NCI-H2171 treated with DMSO at 0.1 percent for 48 hours (cell line): ENCODE data around the gene ATG7.

ENCODE experiments used
- DNase-seq: peaks from one replicate; lab custom pipeline; 2025; lab: John Stamatoyannopoulos, UW

Gene ATG7, protein sequence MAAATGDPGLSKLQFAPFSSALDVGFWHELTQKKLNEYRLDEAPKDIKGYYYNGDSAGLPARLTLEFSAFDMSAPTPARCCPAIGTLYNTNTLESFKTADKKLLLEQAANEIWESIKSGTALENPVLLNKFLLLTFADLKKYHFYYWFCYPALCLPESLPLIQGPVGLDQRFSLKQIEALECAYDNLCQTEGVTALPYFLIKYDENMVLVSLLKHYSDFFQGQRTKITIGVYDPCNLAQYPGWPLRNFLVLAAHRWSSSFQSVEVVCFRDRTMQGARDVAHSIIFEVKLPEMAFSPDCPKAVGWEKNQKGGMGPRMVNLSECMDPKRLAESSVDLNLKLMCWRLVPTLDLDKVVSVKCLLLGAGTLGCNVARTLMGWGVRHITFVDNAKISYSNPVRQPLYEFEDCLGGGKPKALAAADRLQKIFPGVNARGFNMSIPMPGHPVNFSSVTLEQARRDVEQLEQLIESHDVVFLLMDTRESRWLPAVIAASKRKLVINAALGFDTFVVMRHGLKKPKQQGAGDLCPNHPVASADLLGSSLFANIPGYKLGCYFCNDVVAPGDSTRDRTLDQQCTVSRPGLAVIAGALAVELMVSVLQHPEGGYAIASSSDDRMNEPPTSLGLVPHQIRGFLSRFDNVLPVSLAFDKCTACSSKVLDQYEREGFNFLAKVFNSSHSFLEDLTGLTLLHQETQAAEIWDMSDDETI

DNA sequence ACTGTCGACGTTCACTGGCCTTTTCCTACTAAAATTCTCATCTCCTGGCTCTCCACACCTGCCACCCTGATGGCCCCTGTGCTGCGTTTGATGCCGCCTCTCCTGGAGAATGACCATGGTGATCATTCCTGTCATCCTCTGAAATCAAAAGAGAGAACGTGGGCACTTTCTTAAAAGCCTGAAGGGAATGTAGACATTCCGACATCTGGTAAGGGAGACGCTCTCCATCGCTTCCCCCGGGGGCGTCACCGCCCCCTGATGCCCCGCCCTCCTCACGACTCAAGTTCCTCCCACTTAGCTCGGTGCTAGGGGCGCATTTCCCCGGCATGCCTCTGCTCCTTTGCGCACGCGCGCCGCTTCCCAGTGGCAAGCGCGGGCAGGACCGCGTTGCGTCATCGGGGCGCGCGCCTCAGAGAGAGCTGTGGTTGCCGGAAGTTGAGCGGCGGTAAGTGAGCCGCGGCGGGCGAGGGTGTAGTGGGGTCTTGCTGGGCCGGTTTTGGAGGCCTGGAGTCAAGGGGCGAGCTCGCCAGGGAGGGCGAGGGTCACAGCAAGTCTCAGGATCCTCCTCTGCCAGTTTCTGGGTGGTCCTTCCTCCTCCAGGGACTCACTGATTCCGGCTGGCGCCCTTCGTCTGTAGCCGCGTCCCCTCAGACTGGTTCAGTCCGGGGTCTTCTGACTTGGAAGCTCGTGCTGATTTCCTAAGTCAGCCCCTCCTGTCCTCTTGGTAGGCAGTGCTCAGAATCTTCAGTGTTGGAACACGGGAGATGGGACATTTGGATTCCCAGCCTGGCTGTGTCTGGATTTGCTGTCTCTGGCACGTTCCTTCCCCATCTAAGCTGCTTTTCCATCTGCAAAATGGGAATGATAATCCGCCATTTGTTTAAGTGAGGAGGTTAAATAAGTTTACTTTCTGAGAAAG is at the start of gene ATG7:
Gene ATG7 (plus strand): TSS at position 412 of the 919 bp plus-strand sequence. CDS start 26,299 bp downstream, outside the sequence.
- DNase-seq = peak; percentile 83

DNA sequence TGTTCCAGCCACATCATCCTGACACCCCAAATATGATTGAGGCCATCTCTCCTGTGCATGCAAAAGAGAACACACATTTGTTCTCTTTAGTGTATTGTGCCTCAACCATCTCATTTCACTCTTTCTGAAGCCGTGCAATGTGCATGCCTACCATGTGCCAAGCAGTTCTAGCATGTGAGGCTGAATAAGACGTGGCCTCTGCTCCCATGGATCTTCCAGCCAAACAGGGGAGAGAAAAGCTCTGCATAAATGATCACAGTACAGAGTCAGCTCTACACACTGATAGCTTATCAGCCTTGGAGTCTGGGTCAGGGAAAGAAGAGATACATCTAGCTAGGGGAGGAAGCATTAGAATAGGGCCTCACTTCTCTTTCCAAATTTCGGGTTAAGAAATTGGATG is 48.2 kb upstream of the ATG7 start:
- no peak for DNase-seq

DNA sequence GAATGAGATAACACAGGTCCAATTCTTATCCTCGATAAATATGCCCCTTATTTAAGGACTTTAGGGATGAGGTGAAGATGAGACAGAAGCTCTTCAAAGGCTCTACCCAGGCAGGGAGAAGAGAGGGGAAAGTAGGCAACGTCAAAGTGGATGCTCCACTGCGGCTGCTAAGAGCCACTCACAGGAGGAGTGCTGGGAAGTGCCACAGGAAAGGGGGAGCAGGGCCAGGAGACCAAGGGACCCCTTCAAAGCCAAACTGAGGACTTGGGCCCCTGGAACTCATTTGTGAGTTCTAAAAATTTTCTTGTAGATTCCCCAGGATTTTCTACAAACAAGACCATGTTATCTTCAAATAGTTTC is 47.3 kb upstream of the ATG7 start:
- DNase-seq = no peak

DNA sequence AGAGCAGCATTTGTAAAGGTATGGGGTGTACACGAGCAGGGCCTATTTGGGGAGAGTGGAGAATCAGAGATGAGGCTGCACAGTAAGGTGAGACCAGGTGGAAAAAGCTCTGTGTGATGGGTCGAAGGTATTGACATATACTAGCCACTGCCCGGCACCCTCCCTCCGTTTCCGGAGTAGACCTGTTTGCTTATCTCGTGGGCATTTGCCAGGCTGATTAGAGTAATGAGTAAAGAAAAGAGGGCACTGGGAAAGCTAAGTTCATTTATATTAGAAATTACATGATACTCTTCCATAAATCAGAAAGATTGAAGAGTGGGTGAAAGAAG is 46.2 kb upstream of the ATG7 start:
- DNase-seq = no peak

DNA sequence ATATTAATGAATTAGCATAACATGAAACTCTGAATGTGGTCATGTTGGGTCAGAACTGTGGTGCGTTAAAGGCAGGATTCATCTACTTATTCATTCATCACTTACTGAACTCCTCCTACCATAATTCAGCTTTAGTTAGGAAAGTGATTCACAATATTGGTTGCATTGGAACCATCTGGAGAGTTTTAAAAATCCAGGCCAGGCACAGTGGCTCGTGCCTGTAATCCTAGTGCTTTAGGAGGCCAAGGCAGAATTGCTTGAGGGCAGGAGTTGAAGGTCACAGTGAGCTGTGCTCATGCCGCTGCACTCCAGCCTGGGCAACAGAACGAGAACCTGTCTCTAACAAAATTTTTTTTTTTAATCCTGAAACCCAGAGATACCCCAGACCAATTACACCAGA is 44.2 kb upstream of the ATG7 start:
- DNase-seq = no peak

DNA sequence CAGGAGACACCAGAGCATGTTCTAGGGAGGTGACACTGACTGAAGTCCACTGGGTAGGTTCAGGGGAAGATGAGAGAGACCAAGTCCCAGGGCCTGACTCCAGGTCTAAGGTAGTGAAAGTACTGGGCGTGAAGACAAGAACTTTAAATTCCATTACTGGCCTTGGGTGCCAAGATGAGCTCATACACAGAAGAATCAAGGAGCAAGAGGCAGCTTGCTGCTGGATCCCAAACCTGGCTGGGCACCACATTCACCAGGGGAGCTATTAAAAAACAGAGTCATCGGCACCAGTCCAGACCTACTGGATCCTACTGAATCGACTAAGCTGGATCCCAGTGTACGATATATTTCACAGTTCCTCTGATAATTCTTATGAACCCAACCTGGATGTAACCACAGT is 42.1 kb upstream of the ATG7 start:
- DNase-seq = no peak

DNA sequence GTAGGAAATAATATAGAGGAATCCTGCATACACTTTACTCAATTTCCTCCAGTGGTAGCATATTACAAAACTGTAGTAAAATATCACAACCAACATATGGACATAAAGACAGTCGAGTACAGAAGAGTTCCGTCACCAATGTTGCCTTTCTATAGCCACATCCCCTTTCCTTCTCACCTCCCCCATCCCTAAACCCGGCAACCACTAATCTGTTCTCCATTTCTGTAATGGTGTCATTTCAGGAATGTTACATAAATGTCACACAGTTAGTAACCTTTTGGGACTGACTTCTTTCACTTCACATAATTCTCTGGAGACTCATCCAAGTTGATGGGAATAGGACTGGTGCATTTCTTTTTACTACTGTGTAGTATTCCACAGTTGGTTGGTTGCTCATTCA is 41.4 kb upstream of the ATG7 start:
- DNase-seq = no peak

DNA sequence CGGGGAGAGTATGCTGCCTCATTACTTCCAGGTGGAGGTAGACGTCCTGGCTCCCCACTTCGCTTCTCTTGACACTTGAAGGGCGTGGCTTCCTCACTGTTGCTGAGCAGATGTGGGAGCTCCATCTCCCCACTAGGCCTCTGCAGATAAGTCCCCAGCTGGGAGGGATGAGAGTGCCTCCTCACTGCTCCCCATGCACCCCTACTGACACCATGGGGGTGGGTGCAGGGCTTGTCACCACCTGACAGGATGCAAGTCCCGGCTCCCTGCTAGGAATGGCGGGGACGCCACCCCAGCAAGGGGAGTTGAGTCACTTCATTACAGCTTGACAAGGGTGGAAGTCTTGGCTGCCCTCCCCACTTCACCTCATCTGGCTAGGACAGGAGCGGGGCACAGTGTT is 36.8 kb upstream of the ATG7 start:
- DNase-seq = no peak

DNA sequence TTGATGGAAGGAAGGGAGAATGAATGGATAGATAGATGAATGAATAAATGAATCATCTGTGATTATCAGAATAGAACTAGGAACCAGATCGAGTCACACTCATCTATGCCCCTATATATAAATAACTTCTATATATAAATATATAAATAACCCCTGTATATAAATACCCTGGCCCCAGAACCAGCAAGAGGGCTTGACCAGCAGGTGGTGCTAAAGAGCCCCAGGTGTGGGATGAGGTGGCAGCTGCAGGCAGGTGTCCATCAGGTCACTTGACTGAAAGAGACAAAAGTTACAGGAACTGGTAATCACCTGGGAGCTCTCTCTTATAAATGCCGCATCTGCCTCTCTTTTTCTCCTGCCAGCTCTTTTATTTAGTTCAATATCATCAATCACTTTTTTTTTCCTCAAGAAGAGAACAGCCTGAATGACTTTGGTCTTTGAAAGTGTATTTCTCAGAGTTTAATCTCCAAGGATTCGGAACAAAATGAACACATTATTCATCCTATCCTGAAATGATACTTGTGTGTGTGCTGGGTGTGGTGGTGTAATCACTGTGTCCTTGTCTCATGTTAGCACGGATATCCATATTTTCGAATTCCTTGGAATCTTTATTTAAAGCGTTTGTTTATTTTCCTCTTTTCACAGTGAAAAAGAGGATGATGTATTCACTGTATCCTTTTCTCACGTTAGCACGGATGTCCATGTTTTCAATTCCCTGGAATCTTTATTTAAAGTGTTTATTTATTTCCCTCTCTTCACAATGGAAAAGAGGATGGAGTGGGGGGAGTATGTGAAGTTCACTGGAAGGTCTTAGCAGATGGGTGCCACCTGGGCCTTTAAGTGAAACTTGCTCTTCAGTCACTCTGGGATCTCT is 35.4 kb upstream of the ATG7 start:
- DNase-seq = peak; percentile 33

DNA sequence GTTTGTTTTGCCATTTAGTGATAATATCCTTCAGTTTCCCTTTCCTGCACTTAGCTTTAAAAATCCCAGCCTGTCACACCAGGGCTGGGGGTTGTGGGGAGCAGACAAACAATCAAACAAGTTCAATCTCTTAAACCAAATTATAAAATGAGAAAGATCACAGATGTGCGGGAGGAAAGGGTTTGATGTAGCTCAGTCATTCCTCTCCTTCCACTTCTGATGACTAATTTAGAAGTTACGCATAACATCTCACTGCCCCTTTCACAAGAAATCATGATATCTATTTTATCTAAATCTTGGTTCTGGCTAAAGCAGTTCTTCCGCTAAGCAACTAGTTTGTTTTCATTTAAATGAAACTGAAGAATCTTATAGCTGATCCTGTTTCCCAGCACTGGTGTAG is 34.1 kb upstream of the ATG7 start:
- no peak for DNase-seq

DNA sequence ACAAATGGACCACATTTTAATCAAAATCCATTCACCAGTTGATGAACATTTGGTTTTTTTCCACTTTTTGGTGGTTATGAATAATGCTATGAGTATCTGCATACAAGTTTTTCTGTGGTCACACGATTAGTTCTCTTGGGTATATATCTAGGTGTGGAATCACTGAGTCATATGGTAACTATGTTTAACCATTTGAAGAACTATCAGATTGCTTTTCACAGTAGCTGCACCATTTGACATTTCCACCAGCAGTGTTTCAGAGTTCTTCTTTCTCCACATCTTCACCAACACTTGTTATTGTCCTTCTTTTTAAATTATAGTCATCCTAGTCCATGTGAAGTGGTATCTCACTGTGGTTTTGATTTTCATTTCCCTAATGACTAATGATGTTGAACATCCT is 33.3 kb upstream of the ATG7 start:
- DNase-seq = no peak

DNA sequence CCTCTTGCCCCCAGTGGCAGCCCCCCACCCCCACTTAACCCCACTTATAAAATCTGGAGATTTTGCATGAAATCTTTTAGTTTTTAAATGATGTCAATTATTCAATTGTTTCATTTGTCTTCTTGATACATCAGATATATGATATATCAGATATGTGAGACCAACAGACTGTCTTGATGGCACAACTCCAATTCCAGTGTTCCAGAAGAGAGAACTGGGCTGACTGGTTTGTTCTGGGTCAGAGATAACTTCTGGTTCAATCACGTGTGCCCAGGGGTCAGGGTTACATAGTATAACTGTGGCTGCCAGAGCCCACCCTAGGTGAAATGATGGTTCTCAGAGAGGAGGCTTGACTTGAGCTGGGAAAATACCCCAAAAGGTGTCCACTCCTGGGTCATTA is 32.4 kb upstream of the ATG7 start:
- DNase-seq = no peak

DNA sequence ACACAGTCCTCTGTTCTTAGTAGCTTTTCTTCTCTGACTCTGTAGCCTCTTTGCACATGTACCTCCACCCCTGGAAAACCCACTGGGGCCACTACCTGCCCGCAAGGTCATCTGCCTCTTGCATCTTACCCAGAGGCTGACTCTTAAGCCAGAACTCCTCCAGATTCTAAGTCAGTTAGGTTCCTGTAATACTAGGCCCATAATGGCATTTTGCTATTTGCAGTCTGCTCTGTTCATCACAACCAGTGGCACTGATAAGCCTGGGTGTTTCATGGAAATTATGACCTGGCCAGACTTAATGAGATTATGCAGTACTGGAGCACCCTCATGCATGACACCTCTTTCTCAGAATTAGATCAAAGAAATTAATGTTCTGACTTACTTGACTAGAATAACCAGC is 31.7 kb upstream of the ATG7 start:
- no peak for DNase-seq

DNA sequence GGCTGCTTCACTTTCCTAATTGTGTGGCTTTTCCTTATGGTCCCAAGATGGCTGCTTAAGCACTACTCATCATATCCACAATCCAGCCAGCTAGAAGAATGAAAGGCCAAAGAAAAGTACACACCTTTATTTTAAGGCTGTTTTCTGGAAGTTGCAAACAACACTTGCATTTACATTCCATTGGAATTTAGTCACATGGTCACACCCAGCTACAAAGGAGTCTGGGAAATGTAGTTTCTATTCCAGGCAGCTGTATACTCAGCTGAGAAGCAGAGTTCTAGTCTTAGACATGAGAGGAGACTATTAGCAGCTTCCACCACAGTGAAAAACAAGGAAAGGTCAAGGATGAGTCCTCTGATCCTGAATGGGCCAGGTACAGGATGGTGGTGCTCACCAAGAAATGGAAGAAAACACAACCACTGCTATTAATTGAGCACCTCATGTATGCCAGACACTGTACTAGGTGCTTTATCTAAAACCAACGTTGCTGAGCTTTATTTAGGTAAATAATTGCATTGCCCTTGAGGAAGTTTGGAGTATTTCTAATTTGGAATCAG is 28.0 kb upstream of the ATG7 start:
- no peak for DNase-seq

DNA sequence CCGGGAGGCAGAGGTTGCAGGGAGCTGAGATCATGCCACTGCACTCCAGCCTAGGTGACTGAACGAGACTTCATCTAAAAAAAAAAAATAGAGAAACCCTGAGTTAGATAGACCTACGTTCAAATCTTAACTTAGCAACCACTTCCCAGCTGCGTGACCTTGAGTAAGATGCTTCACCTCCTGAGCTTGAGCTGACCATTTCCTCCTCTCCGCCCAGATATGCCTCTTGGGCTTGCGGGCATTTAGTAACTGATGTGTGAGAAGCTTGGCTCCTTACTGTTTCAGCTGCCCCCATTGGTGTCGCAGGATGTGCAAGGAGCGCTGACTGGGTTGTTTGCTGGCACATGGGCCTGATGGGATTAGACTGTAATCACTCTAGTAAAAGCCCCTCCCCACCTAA is 26.9 kb upstream of the ATG7 start:
- no peak for DNase-seq

DNA sequence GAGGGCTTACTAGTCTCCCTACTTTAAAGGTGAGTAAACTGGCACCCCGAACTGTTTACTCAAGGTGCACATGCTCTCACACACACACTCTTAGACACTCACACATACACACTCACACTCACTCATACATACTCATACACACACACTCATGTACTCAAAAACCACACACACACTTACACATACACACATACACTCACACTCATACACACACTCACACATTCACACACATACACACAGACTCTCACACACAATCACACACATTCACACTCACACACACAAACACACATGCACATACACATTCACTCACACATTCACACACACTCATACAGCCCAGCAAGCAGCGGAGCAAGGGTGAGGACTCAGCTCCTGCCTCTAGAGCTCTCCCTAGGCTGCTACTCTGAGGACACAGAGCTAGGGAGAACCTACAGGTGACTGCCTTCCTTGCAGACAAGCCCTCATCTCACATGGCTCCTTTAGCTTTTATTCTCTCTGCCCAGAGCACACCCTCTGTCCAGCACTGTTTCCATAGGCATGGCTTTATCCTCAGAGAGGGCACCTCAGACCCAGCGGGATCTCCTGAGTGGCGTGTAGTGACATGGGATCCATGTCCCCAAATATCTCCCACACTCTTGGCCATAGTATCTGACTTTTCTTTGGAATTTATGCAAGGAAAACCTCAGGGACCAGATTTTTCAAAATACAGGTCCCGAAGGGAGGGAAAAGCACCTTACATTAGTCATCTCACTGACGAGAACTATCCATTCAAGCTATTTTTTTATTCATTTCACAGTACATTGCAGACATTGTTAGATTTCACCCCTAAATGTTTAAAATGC is 26.2 kb upstream of the ATG7 start:
- no peak for DNase-seq

DNA sequence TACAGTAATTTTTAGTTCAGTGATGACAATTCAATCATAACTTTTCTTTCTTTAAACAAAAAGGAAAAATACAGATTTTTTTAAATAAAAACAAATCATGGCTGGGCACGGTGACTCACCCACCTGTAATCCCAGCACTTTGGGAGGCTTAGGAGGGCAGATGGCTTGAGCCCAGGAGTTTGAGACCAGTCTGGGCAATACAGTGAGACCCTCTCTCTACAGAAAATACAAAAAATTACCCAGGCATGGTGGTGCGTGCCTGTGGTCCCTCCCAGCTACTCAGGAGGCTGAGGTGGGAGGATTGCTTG is 25.6 kb upstream of the ATG7 start:
- DNase-seq = no peak

DNA sequence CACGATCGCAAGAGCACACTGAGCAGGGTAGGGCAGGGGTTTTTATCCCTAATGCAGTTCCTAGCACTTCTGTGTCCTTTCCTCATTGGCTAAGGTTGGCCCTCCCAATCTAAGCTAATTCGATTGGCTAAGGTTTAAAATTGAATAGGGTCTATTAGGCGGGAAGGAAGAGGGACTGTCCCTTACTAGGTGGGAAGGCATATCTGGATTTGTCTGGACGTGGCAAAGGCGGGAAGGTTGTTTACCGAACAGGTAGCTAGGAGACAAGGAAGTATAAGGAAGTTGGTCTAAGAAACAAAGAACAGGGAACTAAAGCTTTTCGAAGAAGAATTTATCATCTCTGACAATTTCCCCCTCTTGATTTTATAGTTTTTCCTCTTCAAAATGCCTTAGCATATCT is 24.8 kb upstream of the ATG7 start:
- DNase-seq = no peak

DNA sequence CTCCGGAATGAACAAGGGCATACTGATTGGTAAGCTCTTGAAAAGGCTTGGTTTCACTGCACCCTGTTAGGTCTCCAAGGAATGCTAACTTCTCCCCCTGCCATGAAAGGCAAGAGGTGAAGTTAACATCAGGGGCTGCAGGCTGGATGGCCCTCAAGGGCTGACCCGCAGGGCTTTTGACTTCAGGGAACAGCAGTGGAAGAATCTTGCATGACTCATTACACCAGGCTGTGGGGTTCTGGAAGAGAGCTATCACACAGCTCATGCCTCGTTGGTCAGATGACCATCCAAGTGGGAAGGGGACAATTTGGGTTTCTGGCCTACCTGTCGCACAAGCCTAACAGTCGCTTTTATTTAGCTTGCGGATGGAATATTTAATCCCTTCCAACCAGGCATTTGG is 23.6 kb upstream of the ATG7 start:
- no peak for DNase-seq

DNA sequence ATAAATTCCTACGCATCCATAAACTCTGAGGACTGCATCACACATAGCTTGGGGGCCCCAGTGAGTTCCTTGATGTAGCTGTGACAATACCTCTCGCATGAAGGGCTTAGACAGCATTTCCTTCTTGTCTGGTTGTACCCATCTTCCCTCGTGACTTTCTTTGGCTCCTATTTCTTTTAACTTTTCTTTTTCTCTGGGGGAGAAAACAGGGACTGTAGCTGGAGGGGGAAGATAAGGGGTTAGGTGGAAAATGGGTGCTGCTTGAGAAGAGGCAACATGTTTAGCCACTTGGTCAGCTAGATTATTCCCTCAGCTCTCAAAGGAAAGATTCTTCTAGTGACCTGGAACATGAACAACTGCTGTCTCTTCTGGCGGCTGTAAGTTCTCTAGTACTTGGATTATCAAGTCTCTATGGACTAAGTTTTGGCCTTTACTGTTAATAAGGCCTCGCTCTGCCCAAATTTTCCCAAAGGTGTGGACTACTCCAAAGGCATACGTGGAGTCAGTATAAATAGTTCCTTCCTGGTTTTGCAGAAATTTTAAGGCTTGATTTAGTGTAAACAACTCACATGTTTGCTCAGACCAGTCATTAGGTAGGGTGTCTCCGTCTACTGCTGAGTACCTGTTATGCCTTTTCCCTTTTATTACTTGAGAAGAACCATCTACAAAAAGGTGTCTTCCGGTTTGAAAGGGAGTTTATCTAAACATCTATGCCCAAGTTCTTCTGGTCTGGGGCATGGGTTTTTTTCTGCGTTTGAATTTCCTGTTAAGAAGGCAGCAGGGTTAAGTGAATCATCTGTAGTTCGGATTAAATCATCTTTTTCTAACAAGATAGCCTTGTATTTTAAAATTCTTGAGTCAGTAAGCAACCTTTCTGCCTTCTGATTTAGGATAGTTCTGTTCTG is 21.0 kb upstream of the ATG7 start:
- no peak for DNase-seq
